SJSA1 (cell line): ENCODE data around the gene TSEN15. TPM values are rescaled to one million over a fixed set of nuclear protein-coding genes. Genes with fewer than 3 reads are reported as not detected.

Experiments
- DNase-seq, 2 experiments: peaks; one replicate each; pipeline ENCODE4 v3.0.0-alpha.2; 2015 to 2020; ENCODE audit warnings: low spot score in 2 of 2, low read depth in 1 of 2
- H3K27ac ChIP-seq: fragments of 250-450 bp; sonication (Bioruptor Pico); 2 replicates; pipeline ENCODE4 v1.5.1; 2020; ENCODE audit warnings: mild to moderate bottlenecking, moderate library complexity
- H3K27me3 ChIP-seq: fragments of 250-450 bp; sonication (Bioruptor Pico); replicated peaks from 2 replicates; pipeline ENCODE4 v1.5.1; 2020; ENCODE audit warnings: mild to moderate bottlenecking, moderate library complexity
- H3K36me3 ChIP-seq: fragments of 250-450 bp; sonication (Bioruptor Pico); 2 replicates; pipeline ENCODE4 v1.5.1; 2020; ENCODE audit warnings: mild to moderate bottlenecking
- H3K4me1 ChIP-seq: fragments of 250-450 bp; sonication (Bioruptor Pico); replicated peaks from 2 replicates; pipeline ENCODE4 v1.6.1; 2021; ENCODE audit warnings: mild to moderate bottlenecking
- H3K4me3 ChIP-seq: fragments of 250-450 bp; sonication (Bioruptor Pico); 2 replicates; pipeline ENCODE4 v1.5.1; 2020; ENCODE audit warnings: mild to moderate bottlenecking
- H3K9me3 ChIP-seq: fragments of 250-450 bp; sonication (Bioruptor Pico); replicated peaks from 2 replicates; pipeline ENCODE4 v1.5.1; 2020; ENCODE audit warnings: mild to moderate bottlenecking
- total RNA-seq: library from RNA; depleted of rRNA; stranded (reverse); fragments of >200 nt; shearing (Covaris generic); gene quantifications from 2 replicates; pipeline ENCODE4 v1.2.3, GENCODE V29; 2014

The TSEN15 gene
- total RNA-seq, 1 experiment from 2014 or later, result 129 TPM

DNA sequence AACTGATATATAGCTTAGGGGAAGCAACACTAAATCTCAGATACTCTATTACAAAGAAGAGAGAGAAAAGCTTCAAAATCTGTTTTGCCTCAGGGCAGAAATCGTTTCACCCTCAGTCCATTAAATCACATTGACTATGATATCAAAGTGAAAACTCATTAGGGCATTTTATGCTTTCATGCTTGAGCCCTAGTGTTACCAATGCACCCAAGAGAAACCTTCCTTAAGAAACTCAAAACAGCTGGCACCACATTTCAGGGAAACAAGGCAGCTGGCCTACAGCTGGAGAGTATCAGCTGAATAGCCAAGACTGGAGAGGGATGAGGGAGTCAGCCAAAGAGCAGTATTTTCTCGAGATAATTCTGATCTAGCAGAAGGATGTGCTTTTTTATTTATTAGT lies 28.9 kb upstream of the TSEN15 start:
- Histone ChIP-seq H3K4me3 (no peak overlapping the region), H3K36me3 (no peaks in the 10 kb centered on the region), H3K9me3 (no peaks in the 10 kb centered on the region), H3K4me1 (0 out of 2 replicates have a peak, but pooled peaks cover 3% of the 10 kb centered on the region), H3K27ac (no peak overlapping the region), H3K27me3 (no peaks in the 10 kb centered on the region)
- no peak for DNase-seq

DNA sequence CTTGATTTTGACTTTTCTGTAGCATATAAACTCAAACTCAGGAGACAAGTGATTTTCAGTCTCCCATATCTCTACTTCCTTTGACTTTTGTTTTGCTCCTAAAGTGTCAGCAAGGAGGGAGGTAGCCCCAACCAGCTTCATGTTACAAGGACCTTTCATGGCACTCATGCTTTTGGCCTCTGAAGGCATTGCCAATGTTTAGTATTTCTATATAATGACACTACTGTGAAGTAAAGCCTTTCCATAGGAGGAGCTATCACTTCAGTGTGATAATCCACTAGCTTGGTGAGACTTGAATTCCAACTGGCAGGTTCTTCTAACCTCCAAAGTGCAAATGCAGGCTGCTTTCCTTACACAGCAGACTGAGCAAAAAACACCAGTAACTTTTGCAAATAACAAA lies 28.4 kb upstream of the TSEN15 start:
- no peak overlapping the region for H3K4me3 ChIP-seq
- no peak for DNase-seq
- no peaks in the 10 kb centered on the region for H3K27me3 ChIP-seq
- 0 out of 2 replicates have a peak, but pooled peaks cover 3% of the 10 kb centered on the region for H3K4me1 ChIP-seq
- no peaks in the 10 kb centered on the region for H3K9me3 ChIP-seq
- H3K36me3 ChIP-seq, result no peaks in the 10 kb centered on the region
- no peak overlapping the region for H3K27ac ChIP-seq

DNA sequence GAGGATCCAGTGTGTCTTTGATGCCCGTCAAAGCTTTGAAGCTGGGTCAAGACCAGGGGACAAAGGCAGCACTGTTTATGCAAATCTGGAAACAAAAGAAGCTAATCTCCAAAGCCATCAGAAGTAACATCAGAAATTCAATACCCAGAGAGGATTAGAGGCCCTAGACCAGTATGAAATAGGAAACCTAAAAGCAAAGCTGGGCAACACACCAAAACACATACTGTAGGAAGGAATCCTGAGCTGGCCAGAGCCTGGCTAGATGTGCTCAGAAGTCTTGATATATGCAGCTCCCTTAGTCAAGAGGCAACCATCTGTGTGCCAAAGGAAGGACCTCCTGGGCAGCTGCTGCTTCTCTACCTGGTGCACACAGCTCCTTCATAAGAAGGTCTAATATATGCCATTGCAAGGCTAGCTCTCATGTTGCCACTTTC lies 26.3 kb upstream of the TSEN15 start:
- Histone ChIP-seq H3K27ac (no peak overlapping the region), H3K4me1 (0 out of 2 replicates have a peak, but pooled peaks cover 3% of the 10 kb centered on the region), H3K27me3 (no peaks in the 10 kb centered on the region), H3K4me3 (no peak overlapping the region), H3K36me3 (no peaks in the 10 kb centered on the region), H3K9me3 (no peaks in the 10 kb centered on the region)
- no peak for DNase-seq

DNA sequence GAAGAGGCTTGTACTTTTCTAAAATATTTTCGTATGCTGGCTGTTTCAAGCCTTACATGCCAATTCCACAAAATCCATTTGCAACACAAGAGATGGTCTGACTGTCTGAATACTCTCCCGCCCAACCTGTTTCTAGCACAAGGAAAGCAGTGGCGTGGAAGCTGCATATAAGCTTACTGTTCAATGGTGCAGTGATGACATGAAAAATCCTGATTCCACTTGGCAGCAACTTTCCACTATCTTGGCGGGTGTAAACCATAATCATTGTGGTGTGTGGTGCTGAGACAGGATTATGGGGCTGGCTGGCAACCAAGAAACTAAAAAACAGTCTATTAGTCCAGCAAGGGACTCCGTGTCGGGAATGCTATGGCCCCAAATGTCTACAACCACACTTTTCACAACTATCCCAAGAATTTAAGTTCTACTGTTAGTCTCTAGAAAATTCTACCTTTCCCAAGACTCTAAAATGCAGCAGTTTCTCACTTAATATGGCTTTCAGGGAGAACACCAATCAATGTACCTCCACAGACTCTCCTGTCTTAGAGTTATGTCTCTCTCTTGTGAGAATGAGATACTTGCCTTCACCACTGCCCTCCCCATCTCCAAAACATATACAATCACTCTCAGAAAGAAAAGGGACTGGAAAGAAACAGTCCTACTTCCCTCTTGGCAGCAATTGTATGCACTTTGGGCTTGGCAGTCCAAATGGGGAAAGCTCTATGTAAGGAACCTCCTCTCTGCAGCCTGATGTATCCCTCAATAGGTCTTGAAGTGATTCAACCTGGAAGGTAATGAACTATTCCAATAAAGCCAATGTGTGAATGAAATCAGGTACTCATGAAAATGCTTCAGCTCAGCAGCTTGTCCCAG lies 23.5 kb upstream of the TSEN15 start:
- no peaks in the 10 kb centered on the region for H3K36me3 ChIP-seq
- H3K27me3 ChIP-seq, result no peaks in the 10 kb centered on the region
- no peaks in the 10 kb centered on the region for H3K9me3 ChIP-seq
- DNase-seq, result no peak
- H3K27ac ChIP-seq, result no peak overlapping the region
- no peaks in the 10 kb centered on the region for H3K4me1 ChIP-seq
- no peak overlapping the region for H3K4me3 ChIP-seq

DNA sequence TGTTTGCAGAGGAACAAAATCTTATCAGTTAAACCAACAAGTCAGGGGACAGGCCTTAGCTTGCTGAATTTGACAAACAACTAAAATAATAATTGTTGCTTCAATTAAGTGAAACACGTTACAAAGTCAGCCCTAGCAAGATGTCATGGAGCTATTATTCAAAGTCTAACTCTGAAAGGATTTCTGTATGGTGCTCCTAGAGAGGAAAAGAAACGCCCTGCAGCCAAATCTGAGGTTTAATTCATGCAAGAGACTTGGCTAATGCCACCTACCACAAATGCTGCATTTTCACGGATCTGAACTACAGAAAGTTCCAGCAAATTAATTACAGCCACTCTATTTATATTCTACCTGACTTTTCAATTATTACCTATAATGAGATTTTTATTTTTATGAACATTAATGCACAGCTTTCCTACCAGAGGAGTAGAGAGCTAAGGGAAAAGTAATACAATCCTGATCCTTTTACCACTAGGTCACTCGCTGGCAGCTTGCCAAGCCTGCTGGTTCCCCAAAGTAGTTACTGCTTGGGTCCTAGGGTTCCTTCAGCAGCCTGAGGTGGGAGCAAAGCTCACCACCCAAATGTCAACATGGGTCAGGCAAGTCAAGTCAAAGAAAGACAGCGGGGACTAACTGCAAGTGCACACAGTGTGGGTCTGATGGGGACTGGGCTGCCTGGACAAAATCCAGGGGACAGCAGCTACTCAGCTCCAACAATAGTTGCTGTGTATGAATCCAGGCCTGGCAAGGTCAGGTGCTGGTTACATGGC lies 22.5 kb upstream of the TSEN15 start:
- DNase-seq, result no peak
- Histone ChIP-seq H3K9me3 (no peaks in the 10 kb centered on the region), H3K4me1 (no peaks in the 10 kb centered on the region; the same call in 1 of the 2 replicates), H3K36me3 (no peaks in the 10 kb centered on the region), H3K4me3 (no peak overlapping the region), H3K27me3 (no peaks in the 10 kb centered on the region), H3K27ac (no peak overlapping the region)

DNA sequence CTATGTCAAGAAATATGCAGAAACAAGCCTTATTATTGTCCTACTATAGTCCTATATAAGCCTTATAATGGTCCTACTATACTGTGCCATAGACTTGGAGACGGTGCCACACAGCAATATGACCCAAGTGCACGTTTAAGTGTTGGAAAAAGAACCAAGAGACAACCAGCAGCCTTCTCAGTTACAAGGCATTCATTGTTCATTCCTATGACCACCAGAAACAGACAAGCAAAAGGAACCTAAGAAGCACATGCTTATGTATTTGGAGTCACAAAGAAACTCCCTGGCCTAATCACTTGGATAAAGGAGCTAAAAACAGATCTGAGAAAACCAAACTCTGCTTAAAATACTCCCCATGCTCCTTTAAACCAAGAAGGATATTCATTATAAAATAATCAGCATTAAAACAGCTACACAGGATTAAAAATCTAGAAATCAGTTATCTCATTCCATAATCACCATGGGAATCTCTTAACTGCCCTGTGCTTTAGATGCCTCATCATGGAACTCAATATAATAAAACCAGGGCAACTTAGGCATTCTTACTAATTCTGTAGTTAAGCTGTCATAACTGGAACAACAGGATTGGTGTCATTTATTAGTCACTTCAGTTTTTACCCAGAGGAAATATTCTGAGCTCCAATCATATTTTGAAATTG lies 21.0 kb upstream of the TSEN15 start:
- Histone ChIP-seq H3K9me3 (no peaks in the 10 kb centered on the region), H3K4me1 (no peaks in the 10 kb centered on the region; the same call in 1 of the 2 replicates), H3K4me3 (no peak overlapping the region), H3K36me3 (no peaks in the 10 kb centered on the region), H3K27ac (no peak overlapping the region), H3K27me3 (no peaks in the 10 kb centered on the region)
- DNase-seq, result no peak

DNA sequence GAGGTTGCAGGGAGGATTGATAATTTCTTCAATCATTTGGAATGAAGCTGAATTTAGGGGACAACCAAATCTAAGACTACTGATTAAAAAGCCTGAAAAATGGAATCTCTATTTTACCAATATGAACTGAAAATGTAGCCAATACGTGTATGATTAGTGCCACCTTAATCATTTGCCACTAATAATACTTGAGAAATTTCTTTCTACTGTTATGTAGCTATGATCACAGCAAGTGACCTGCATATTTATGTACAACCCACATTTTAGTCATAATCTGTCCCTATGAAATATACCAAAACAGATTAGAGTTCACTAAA lies 20.5 kb upstream of the TSEN15 start:
- no peaks in the 10 kb centered on the region for H3K9me3 ChIP-seq
- DNase-seq, result no peak
- H3K27me3 ChIP-seq, result no peaks in the 10 kb centered on the region
- H3K4me1 ChIP-seq, result peaks cover 2% of the 10 kb centered on the region
- H3K27ac ChIP-seq, result no peak overlapping the region
- H3K4me3 ChIP-seq, result no peak overlapping the region
- no peaks in the 10 kb centered on the region for H3K36me3 ChIP-seq

DNA sequence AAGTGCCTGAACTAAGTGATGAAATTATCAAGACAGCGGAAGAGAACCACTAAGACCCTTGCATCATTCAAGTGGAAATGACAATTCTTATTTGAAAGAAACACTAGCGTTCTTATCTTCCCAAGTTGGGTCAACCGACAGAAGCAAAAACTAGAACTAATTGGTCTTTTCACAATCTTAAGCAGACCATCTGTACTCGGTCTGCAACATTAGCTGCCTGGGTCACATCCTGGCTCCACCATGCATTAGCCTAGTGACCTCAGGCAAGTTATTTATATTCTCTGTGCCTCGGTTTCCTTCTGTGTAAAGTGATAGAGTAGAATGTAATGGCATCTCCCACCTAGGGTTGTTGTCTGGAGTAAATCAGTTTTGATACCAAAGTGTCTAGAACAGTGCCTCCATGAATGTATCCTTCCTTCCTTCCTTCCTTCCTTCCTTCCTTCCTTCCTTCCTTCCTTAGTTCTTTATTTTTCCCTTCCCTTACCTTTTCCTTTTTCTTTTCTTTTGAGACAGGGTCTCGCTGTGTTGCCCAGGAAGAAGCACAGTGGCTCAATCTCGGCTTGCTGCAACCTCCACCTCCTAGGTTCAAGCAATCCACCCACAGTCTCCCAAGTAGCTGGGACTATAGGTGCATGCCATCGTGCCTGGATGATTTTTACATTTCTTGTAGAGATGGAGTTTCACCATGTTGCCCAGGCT lies 20.0 kb upstream of the TSEN15 start:
- Histone ChIP-seq H3K9me3 (no peaks in the 10 kb centered on the region), H3K4me3 (no peak overlapping the region), H3K4me1 (peaks cover 7% of the 10 kb centered on the region), H3K27me3 (no peaks in the 10 kb centered on the region), H3K27ac (no peak overlapping the region), H3K36me3 (peaks cover under 1% of the 10 kb centered on the region; the same call in 1 of the 2 replicates)
- DNase-seq, result no peak

DNA sequence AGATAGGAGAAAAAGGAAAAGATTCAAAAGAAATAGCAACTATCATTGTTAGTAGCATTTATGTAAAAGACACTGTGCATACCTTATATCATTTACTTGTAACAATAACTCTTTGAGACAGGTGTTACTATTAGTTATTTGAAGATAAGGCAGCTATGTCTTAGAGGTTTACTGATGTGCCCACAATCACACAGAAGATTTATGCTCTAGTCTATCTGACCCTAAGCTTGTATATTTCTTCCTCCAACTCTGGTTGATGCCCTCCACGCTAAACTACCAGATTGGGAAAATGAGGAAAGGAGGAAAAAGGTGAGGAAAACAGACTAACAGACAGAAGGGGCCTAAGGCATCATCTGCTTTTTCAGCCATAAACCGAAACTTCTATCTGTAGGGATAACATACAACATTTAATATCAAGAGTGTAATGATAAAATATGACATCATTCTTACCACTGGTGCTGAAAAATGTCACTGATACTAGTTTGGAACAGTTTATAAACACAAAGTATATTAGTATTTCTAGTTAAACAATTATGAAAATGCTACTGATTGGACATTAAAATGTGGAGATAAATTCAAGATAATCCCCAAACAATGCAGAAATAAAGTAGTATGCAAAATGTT lies 19.1 kb upstream of the TSEN15 start:
- no peaks in the 10 kb centered on the region for H3K27me3 ChIP-seq

DNA sequence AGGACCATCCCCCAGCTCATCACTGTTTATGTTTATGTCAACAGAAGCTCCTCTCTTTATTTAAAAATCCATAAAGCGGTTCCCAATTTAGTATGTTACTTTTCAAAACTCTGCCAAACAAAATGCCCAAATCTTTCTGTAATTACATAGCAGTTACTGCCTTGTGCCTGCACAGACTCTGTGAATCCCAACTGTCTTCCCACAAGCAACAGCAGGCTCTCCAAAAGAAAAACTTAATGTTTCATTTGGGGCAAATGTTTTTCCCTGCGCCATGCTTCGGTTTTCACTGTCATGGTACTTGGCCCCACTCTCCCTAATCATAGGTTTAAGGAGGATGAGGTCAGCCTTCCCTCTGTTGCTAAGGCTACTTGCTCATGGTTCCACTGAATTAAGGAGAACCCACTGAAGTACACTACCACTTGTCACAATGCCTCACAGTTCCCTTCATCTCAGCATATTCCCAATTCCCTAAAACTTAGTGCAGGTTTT lies 18.6 kb upstream of the TSEN15 start:
- DNase-seq, result no peak
- H3K4me1 ChIP-seq, result peaks cover 22% of the 10 kb centered on the region
- H3K4me3 ChIP-seq, result no peak overlapping the region
- no peak overlapping the region for H3K27ac ChIP-seq
- no peaks in the 10 kb centered on the region for H3K9me3 ChIP-seq
- no peaks in the 10 kb centered on the region for H3K27me3 ChIP-seq
- peaks cover 7% of the 10 kb centered on the region; the same call in 1 of the 2 replicates for H3K36me3 ChIP-seq

More for the DNA sequence above, 19.1 kb upstream of the TSEN15 start:
- no peak overlapping the region for H3K27ac ChIP-seq
- no peak for DNase-seq
- peaks cover 7% of the 10 kb centered on the region; the same call in 1 of the 2 replicates for H3K36me3 ChIP-seq
- no peak overlapping the region for H3K4me3 ChIP-seq
- peaks cover 16% of the 10 kb centered on the region for H3K4me1 ChIP-seq
- H3K9me3 ChIP-seq, result no peaks in the 10 kb centered on the region

DNA sequence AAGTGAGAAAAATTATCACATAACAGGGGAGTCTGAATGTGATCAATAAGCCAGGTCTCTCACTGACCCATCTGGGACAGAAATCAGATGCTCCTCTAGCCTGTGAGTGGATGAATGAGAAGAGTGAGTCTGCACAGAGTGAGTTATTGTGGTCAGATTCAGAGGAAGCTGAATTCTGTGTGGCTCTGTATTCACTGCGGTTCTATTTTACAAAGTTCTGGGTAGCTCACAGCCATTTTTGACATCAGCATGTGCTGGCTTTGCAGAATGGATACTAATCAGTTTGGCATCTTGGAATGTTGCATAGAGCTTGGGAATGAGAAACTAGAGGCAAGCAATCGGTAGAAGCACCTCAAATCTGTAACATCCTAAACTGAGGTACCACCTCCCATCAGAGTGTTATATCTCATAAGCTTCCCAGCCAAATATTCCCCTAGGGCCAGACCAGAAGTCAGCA lies 17.8 kb upstream of the TSEN15 start:
- Histone ChIP-seq H3K36me3 (peaks cover 7% of the 10 kb centered on the region; the same call in 1 of the 2 replicates), H3K4me3 (no peak overlapping the region), H3K27me3 (no peaks in the 10 kb centered on the region), H3K27ac (no peak overlapping the region), H3K9me3 (no peaks in the 10 kb centered on the region), H3K4me1 (peaks cover 22% of the 10 kb centered on the region)
- peak in 1 of 2 experiments; percentile 23 for DNase-seq

DNA sequence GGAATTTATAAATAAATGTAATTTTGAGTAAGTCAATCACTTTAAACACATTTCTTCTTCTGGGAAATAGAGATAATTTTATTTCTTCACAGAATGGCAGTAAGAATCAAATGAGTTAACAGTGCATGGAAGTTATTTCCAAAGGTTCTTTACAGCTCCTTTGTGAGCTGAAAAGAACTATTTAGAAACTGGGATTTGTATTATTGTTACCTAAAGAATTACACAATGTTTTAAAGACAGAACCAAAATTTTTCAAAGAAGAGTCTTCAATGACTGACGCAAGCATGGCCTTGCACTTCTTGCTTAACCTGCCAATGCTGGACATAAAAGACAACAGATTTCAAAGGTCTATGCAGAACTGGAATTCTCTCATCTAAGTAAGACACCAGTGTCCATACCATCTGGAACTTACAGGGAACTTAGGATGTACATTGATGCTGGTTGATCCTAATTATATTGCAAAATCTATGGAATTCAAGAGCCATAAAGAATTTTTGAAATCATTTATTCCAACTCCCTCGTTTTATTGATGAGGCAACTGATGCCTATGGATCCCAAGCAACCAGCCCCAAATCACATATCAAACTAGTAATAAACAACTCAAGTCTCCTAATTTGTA lies 16.7 kb upstream of the TSEN15 start:
- H3K27ac ChIP-seq, result no peak overlapping the region
- peaks cover 22% of the 10 kb centered on the region for H3K4me1 ChIP-seq
- H3K36me3 ChIP-seq, result peaks cover 7% of the 10 kb centered on the region; the same call in 1 of the 2 replicates
- H3K4me3 ChIP-seq, result no peak overlapping the region
- H3K27me3 ChIP-seq, result no peaks in the 10 kb centered on the region
- no peak for DNase-seq
- H3K9me3 ChIP-seq, result no peaks in the 10 kb centered on the region
